ENCODE results near the gene SCNN1A.
"Not testable (repeated sequence)": the region's sequence is repeated elsewhere in the genome, so short reads cannot be mapped to it uniquely, and the experiment has no call there.

Gene SCNN1A

GRCh38 chr12:6346235-6346832, 29.0 kb downstream of the SCNN1A start:
- DNase-seq, result no peak

- peak; percentile 92 for DNase-seq
Observed at GRCh38 chr12:6345319-6346091, 29.9 kb downstream of the SCNN1A start.

GRCh38 chr12:6344101-6344660, 31.2 kb downstream of the SCNN1A start:
- DNase-seq, result not testable (repeated sequence)

GRCh38 chr12:6343518-6343917, 31.8 kb downstream of the SCNN1A start:
- DNase-seq, result no peak

- no peak for DNase-seq
Observed at GRCh38 chr12:6342140-6342889, 33.0 kb downstream of the SCNN1A start.

- peak; percentile 94 for DNase-seq
Observed at GRCh38 chr12:6341417-6342139, 33.8 kb downstream of the SCNN1A start, which contains the start of gene TNFRSF1A. Gene TNFRSF1A, minus strand, starts transcription at chr12:6342076. Its CDS starts 262 bp downstream, at chr12:6341814.

GRCh38 chr12:6340745-6341416, 34.5 kb downstream of the SCNN1A start:
- DNase-seq, result peak; percentile 78

- peak; percentile 37 for DNase-seq
Observed at GRCh38 chr12:6340032-6340638, 35.2 kb downstream of the SCNN1A start.

- DNase-seq, result no peak
Observed at GRCh38 chr12:6338955-6339354, 36.4 kb downstream of the SCNN1A start.

GRCh38 chr12:6338536-6338935, 36.8 kb downstream of the SCNN1A start:
- DNase-seq, result not testable (repeated sequence)

GRCh38 chr12:6337958-6338433, 37.4 kb downstream of the SCNN1A start:
- DNase-seq, result peak; percentile 72

- peak; percentile 85 for DNase-seq
Observed at GRCh38 chr12:6336889-6337853, 38.2 kb downstream of the SCNN1A start.

GRCh38 chr12:6336079-6336888, 39.1 kb downstream of the SCNN1A start:
- peak; percentile 97 for DNase-seq

GRCh38 chr12:6335451-6336078, 39.8 kb downstream of the SCNN1A start:
- DNase-seq, result peak; percentile 87

GRCh38 chr12:6334940-6335450, 40.4 kb downstream of the SCNN1A start:
- DNase-seq, result no peak

GRCh38 chr12:6334359-6334758, 41.0 kb downstream of the SCNN1A start:
- DNase-seq, result no peak

- DNase-seq, result no peak
Observed at GRCh38 chr12:6333566-6333965, 41.8 kb downstream of the SCNN1A start.

- DNase-seq, result no peak
Observed at GRCh38 chr12:6333029-6333428, 42.3 kb downstream of the SCNN1A start.

- DNase-seq, result no peak
Observed at GRCh38 chr12:6332459-6332858, 42.9 kb downstream of the SCNN1A start.
